Heart left ventricle (tissue), 16 donors: ENCODE results near the gene NOC2L. TPM values are rescaled to one million over a fixed set of nuclear protein-coding genes. Genes with fewer than 3 reads are reported as not detected.

ENCODE experiments used
- ATAC-seq, 4 donors: fragments of 200-7000 bp; cut with Tn5 transposase; one replicate each; pipeline ENCODE4 v1.9.1; 2020 to 2022; ENCODE audit warnings: moderate library complexity in 4 of 4, mild to moderate bottlenecking in 3 of 4, moderate number of reproducible peaks in 1 of 4
- DNase-seq, 5 donors: peaks; one replicate each; pipeline ENCODE4 v3.0.0-alpha.2; 2020
- H3K27ac ChIP-seq, 12 donors: fragments of 200-600 bp; sonication (generic) in 4 of 12; one replicate each; pipeline versions ENCODE4 v1.5.0 to v1.8.0; 2016 to 2022; ENCODE audit warnings: mild to moderate bottlenecking in 2 of 12
- H3K27me3 ChIP-seq, 9 donors: fragments of 200-600 bp; sonication (generic) in 2 of 9; one replicate each; pipeline versions ENCODE4 v1.5.1 to v1.8.0; 2016 to 2022; ENCODE audit warnings: mild to moderate bottlenecking in 3 of 9
- H3K36me3 ChIP-seq, 9 donors: fragments of 200-600 bp; sonication (generic) in 2 of 9; one replicate each; pipeline versions ENCODE4 v1.5.0 to v1.8.0; 2018 to 2022; ENCODE audit warnings: mild to moderate bottlenecking in 2 of 9
- H3K4me1 ChIP-seq, 12 donors: fragments of 200-600 bp; sonication (generic) in 4 of 12; one replicate each; pipeline versions ENCODE4 v1.5.0 to v1.8.0; 2016 to 2022; ENCODE audit warnings: mild to moderate bottlenecking in 3 of 12
- H3K4me3 ChIP-seq, 12 donors: fragments of 200-600 bp; sonication (generic) in 4 of 12; one replicate each; pipeline versions ENCODE4 v1.5.0 to v1.8.0; 2017 to 2022; ENCODE audit warnings: mild to moderate bottlenecking in 9 of 12, moderate library complexity in 4 of 12
- H3K9me3 ChIP-seq, 12 donors: fragments of 200-600 bp; sonication (generic) in 4 of 12; one replicate each; pipeline versions ENCODE4 v1.5.0 to v1.8.0; 2016 to 2022; ENCODE audit warnings: mild to moderate bottlenecking in 1 of 12
- POLR2A ChIP-seq, 2 donors: fragments of 450-650 bp; IDR thresholded peaks; one replicate each; pipeline ENCODE4 v1.6.1; 2017; ENCODE audit warnings: antibody characterized with exemption in 2 of 2, mild to moderate bottlenecking in 2 of 2, moderate library complexity in 2 of 2
- WGBS, 4 donors: extraction: QIAGEN DNeasy Blood & Tissue Kit in 2 of 4; methylation state at CpG; one replicate each; pipeline versions ENCODE4 v1.1.5 to v1.1.7; 2013 to 2018; 5-methylcytosine and 5-hydroxymethylcytosine counted together
- intact Hi-C, 10 donors: fragments of 100-400 bp; cut with DNase I; formaldehyde crosslinking; loops; one replicate each; pipeline versions ENCODE4 v1.11.1 to v1.14.2; 2022
- polyA plus RNA-seq, 2 donors: library from polyadenylated mRNA; stranded (reverse); fragments of 200-250 nt; gene quantifications; one replicate each; pipeline ENCODE4 v1.2.3, GENCODE V29; 2013
- total RNA-seq, 9 donors: library from RNA; depleted of rRNA in 2 of 9; stranded (reverse); fragments of >200 nt in 2 of 9; fragmentation: NEBNext Ultra II Directional in 3 of 9; extraction: Animal tissue kit (Norgen Biotek cat#: 25700) in 3 of 9; gene quantifications; one replicate each; pipeline versions ENCODE4 v1.1.0 to v1.2.4, GENCODE V29; 2016 to 2023
- TF ChIP-seq, protein P1 (sequence below), 12 donors: fragments of 200-600 bp; sonication (generic) in 4 of 12; IDR thresholded peaks; one replicate each; pipeline versions ENCODE4 v1.5.0 to v1.8.0; 2018 to 2022; ENCODE audit warnings: antibody characterized with exemption in 12 of 12, mild to moderate bottlenecking in 5 of 12
- donor health status: ischemic (EF 13 %, LVEDD 7.1; RV severe dilation, severe dysfunction).
- donor health status: healthy with polysubstance abuse.
- donor health status: DM: no; HTN: yes; CAD: no.
- donor health status: DM: no; HTN: no; CAD: no.
- donor health status: ischemic (EF 25% LVEDD 6.9; RV normal size, moderate dysfunction).
- donor health status: ischemic (EF 25% LVEDD 5.7; RV mildly dilated, moderate dysfunction).
- donor health status: healthy.
- donor health status: DM: yes; HTN: yes; CAD: no.
- donor health status: ischemic (EF 35%, LVEDD 5.7; RV mildly dilated, moderate dysfunction).
- donor health status: nonischemic (EF 11% LVEDD 7.7; RV severe dilation, severe dysfunction).
- donor health status: DM: yes; HTN: yes; CAD: no.
- donor health status: PGD.
- donor health status: ischemic (EF 29% LVEDD 5.4; RV normal size, mild dysfunction).
- donor health status: nonischemic (EF 23%, LVEDD 6.1; RV moderate dilation, normal function).

NOC2L gene
- total and polyA plus RNA-seq, 11 donors, result 36.0 to 85.3 (median 44.0) TPM

DNA sequence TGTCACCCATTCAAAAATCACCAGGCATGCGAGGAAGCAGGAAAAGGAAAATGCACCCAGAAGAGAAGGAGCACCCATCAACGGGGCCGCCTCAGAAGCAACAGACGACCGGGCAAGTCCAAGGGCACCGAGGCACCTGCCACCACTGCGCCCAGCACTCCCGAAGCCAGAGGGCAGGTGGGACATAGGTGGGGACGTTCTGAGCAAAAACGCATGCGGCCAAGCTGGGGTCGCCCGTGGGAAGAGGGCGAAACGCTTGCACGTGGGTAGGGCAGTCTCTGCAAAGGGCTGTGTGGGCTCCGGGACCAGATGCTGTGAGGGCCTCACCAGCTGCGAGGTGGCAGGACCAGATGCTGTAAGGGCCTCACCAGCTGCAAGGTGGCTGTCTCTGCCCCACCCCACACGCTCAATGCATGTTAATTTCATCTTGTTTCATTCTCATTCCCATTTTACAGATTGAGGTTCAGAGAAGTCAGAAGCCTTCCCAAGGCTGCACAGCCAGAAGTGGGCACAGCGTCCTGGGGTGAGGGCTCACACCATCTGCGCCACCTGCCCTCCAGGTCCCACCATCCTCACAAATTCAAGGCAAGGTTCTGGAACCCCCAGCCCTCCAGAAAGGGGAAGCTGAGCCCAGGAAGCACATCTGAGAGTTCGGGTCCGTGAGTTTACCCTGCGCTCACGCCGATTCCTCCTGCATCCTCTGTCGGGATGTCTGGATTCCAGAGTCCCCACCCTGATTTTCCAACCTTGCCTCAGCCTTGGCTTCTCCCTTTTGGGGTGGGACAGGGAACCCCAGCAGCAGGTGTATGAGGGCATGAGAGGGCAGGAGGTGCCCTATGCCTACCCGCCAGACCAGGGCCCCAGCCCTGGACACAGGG is 43.5 kb downstream of the NOC2L start:
- ATAC-seq (no peak), DNase-seq (peak in 3 of 5 donors; percentile 9 to 42 (median 18))
- TF ChIP-seq, protein P1, sequence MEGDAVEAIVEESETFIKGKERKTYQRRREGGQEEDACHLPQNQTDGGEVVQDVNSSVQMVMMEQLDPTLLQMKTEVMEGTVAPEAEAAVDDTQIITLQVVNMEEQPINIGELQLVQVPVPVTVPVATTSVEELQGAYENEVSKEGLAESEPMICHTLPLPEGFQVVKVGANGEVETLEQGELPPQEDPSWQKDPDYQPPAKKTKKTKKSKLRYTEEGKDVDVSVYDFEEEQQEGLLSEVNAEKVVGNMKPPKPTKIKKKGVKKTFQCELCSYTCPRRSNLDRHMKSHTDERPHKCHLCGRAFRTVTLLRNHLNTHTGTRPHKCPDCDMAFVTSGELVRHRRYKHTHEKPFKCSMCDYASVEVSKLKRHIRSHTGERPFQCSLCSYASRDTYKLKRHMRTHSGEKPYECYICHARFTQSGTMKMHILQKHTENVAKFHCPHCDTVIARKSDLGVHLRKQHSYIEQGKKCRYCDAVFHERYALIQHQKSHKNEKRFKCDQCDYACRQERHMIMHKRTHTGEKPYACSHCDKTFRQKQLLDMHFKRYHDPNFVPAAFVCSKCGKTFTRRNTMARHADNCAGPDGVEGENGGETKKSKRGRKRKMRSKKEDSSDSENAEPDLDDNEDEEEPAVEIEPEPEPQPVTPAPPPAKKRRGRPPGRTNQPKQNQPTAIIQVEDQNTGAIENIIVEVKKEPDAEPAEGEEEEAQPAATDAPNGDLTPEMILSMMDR (IDR thresholded peaks at IDR 0.05), result no peak
- no peak for TF ChIP-seq POLR2A (IDR thresholded peaks at IDR 0.05)
- no peaks in the 10 kb centered on the region for H3K9me3 ChIP-seq
- no peak overlapping the region for H3K4me3 ChIP-seq
- peaks cover 0 to 21% (median 3%) of the 10 kb centered on the region in 12 donors for H3K4me1 ChIP-seq
- H3K27ac ChIP-seq, result no peak overlapping the region
- no peaks in the 10 kb centered on the region for H3K36me3 ChIP-seq
- WGBS, 4 donors, result 77 to 87% (median 83%) methylated on average over 27 to 28 of the region's 28 CpGs
- intact Hi-C loops, result no loop called here
- H3K27me3 ChIP-seq, result peaks cover 22 to 97% (median 39%) of the 10 kb centered on the region in 9 donors

DNA sequence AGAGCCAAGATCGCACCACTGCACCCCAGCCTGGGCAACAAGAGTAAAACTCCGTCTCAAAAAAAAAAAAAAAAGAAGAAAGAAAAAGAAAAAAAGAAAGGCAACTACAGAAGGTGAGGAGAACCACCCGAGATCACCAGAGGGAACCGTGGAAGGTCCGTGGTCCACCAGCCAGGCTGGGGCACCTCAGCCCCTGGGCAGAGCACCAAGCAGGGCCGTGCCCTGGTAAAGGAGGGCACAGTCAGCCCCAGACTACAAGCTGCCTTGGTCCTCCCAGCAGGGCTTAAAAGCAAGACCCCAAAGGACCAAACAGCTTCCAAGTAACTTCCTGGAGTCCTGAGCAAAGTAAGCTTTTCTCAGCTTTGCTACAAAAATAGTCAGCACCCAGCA is 44.2 kb downstream of the NOC2L start:
- Histone ChIP-seq H3K27ac (no peak overlapping the region), H3K36me3 (no peaks in the 10 kb centered on the region), H3K27me3 (peaks cover 24 to 94% (median 40%) of the 10 kb centered on the region in 9 donors), H3K4me3 (no peak overlapping the region), H3K9me3 (no peaks in the 10 kb centered on the region), H3K4me1 (peaks cover 0 to 14% (median 0%) of the 10 kb centered on the region in 12 donors)
- TF ChIP-seq, protein P1 (IDR thresholded peaks at IDR 0.05), result no peak
- TF ChIP-seq POLR2A (IDR thresholded peaks at IDR 0.05), result no peak
- WGBS, 4 donors, result 75 to 87% (median 77%) methylated on average over 6 of the region's 6 CpGs
- ATAC-seq (no peak), DNase-seq (peak in 2 of 5 donors; percentile 6 to 18)
- intact Hi-C loops, result loop anchor here in 1 of 10 donors (5.0 kb wide), 1 partner anchor 37 kb away; no protein-coding TSS in a partner anchor

DNA sequence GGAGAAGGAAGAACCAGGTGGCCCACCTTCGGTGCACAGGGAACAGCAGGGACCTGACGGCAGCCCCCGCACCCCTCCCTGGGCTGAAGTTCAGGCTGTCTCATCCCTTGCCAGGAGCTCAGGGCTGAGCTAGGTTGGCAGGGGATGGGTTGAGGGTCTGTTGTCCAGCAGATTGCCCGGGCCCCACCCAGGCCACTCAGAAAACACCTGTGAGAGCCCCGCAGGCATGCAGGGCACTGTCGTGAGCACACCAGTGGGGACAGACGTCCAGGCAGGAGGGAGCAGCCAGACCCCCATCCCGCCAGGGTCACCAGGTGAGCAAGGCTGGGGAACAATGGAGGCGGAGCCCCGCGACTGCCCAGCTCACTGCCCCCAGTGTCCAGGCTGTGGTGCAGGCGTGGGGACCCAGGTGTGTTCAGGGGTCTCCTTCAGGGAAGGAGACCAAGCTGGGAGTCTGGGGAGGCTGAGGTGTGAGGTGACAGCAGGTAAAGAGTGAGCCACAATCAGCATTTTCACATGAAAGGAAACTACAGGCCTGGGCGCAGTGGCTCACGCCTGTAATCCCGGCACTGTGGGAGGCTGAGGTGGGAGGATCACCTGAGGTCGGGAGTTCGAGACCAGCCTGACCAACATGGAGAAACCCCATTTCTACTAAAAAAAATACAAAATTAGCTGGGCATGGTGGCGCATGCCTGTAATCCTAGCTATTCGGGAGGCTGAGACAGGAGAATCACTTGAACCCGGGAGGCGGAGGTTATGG is 44.7 kb downstream of the NOC2L start:
- TF ChIP-seq POLR2A (IDR thresholded peaks at IDR 0.05), result no peak
- TF ChIP-seq, protein P1 (IDR thresholded peaks at IDR 0.05), result no peak
- WGBS, 4 donors, result 77 to 87% (median 84%) methylated on average over 15 to 21 of the region's 21 CpGs
- H3K9me3 ChIP-seq, result no peaks in the 10 kb centered on the region
- no peak overlapping the region for H3K27ac ChIP-seq
- DNase-seq (peak in 2 of 5 donors; percentile 13 to 48), ATAC-seq (no peak)
- intact Hi-C loops, result loop anchor here in 1 of 10 donors (5.0 kb wide), 1 partner anchor 38 kb away; no protein-coding TSS in a partner anchor
- H3K36me3 ChIP-seq, result no peaks in the 10 kb centered on the region
- no peak overlapping the region for H3K4me3 ChIP-seq
- H3K4me1 ChIP-seq, result peaks cover 0 to 16% (median 0%) of the 10 kb centered on the region in 12 donors
- H3K27me3 ChIP-seq, result peaks cover 20 to 90% (median 37%) of the 10 kb centered on the region in 9 donors
